Activated T-helper 9 cell treated with anti-CD3 and anti-CD28 coated beads, Interleukin-2, amount 50 U/mL, for 16 hours (primary cell): ENCODE measurements around the gene INF2.

Experiments
- DNase-seq: peaks from one replicate; pipeline ENCODE4 v3.0.0-alpha.2; 2020; ENCODE audit warnings: low read depth

The INF2 gene

GRCh38 chr14:104752735-104753527, 63.5 kb downstream of the INF2 start, which contains the start of gene SIVA1:
TSS of gene SIVA1 (plus strand) at chr14:104753147. CDS start at chr14:104753202, 55 bp downstream.
- peak; percentile 99 for DNase-seq

GRCh38 chr14:104753528-104754212, 64.3 kb downstream of the INF2 start:
- DNase-seq = no peak

GRCh38 chr14:104754213-104754851, 64.9 kb downstream of the INF2 start:
- DNase-seq = no peak

GRCh38 chr14:104755621-104756020, 66.2 kb downstream of the INF2 start:
- DNase-seq = no peak

GRCh38 chr14:104756477-104757237, 67.2 kb downstream of the INF2 start:
- DNase-seq = no peak

GRCh38 chr14:104757238-104757585, 67.8 kb downstream of the INF2 start:
- DNase-seq = no peak

GRCh38 chr14:104757681-104758392, 68.4 kb downstream of the INF2 start:
- DNase-seq = no peak

GRCh38 chr14:104758981-104759969, 69.9 kb downstream of the INF2 start:
- no peak for DNase-seq

GRCh38 chr14:104765517-104765916, 76.1 kb downstream of the INF2 start:
- DNase-seq = no peak

GRCh38 chr14:104766256-104766862, 76.9 kb downstream of the INF2 start:
- no peak for DNase-seq

- no peak for DNase-seq
Measured at GRCh38 chr14:104766863-104767633, 77.6 kb downstream of the INF2 start.

GRCh38 chr14:104767634-104767918, 78.2 kb downstream of the INF2 start:
- no peak for DNase-seq

GRCh38 chr14:104768437-104769323, 79.3 kb downstream of the INF2 start:
- DNase-seq = peak; percentile 87

GRCh38 chr14:104769324-104770071, 80.1 kb downstream of the INF2 start:
- no peak for DNase-seq

- no peak for DNase-seq
Measured at GRCh38 chr14:104770072-104770579, 80.7 kb downstream of the INF2 start.

GRCh38 chr14:104770851-104771272, 81.4 kb downstream of the INF2 start:
- no peak for DNase-seq

GRCh38 chr14:104771374-104771773, 82.0 kb downstream of the INF2 start:
- no peak for DNase-seq
